ENCODE data around the gene CH25H. TPM values are rescaled to one million over a fixed set of nuclear protein-coding genes. Genes with fewer than 3 reads are reported as not detected.
A peak's percentile ranks its signal among the peaks of the same experiment; 100 is the strongest.
"Not testable (repeated sequence)": the region's sequence is repeated elsewhere in the genome, so short reads cannot be mapped to it uniquely, and the experiment has no call there.

The CH25H gene
- total RNA-seq, 4 donors from 2014 or later: 0.68 to 4.2 (median 1.1) TPM

DNA sequence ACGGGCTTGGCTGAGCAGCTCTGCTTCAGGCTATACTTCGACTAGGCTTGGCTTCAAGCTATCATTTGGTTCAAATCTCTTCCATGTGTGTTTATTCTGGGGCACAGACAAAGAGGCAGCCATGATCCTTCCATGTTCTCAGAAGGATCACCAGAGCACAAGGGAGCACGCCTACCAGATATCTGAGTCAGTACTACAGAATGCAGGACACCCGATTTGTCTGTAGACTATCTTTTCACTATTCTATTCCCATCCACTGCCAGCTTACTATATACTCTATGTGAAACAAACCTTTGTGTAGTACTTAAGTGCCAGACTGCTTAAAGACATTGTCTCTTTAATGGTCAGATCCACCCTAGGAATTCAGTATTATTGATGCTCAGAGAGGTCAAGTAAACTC, 35.1 kb downstream of the CH25H start:
- Histone ChIP-seq H3K4me1 (peaks cover 12% of the 10 kb centered on the region), H3K36me3 (no peaks in the 10 kb centered on the region), H3K9me3 (no peaks in the 10 kb centered on the region), H3K27me3 (no peaks in the 10 kb centered on the region), H3K4me3 (no peak overlapping the region), H3K27ac (no peak overlapping the region)
- DNase-seq (ENCODE audit: low spot score in 2 of 2): no peak
- TF ChIP-seq POLR2A (IDR thresholded peaks at IDR 0.05) (no peak), EP300 (IDR thresholded peaks at IDR 0.05) (no peak), POLR2AphosphoS5 (IDR thresholded peaks at IDR 0.05) (no peak)
- TF ChIP-seq, protein P1, sequence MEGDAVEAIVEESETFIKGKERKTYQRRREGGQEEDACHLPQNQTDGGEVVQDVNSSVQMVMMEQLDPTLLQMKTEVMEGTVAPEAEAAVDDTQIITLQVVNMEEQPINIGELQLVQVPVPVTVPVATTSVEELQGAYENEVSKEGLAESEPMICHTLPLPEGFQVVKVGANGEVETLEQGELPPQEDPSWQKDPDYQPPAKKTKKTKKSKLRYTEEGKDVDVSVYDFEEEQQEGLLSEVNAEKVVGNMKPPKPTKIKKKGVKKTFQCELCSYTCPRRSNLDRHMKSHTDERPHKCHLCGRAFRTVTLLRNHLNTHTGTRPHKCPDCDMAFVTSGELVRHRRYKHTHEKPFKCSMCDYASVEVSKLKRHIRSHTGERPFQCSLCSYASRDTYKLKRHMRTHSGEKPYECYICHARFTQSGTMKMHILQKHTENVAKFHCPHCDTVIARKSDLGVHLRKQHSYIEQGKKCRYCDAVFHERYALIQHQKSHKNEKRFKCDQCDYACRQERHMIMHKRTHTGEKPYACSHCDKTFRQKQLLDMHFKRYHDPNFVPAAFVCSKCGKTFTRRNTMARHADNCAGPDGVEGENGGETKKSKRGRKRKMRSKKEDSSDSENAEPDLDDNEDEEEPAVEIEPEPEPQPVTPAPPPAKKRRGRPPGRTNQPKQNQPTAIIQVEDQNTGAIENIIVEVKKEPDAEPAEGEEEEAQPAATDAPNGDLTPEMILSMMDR (IDR thresholded peaks at IDR 0.05): no peak
- 46% methylated on average over 4 of the region's 4 CpGs for WGBS

GRCh38 chr10:89171263-89171872, 35.7 kb downstream of the CH25H start:
- DNase-seq (ENCODE audit: low spot score in 2 of 2): no peak
- Histone ChIP-seq H3K4me1 (peaks cover 12% of the 10 kb centered on the region), H3K27ac (no peak overlapping the region), H3K27me3 (no peaks in the 10 kb centered on the region), H3K36me3 (no peaks in the 10 kb centered on the region), H3K4me3 (no peak overlapping the region), H3K9me3 (no peaks in the 10 kb centered on the region)
- 58% methylated on average over 2 of the region's 2 CpGs for whole genome bisulfite sequencing
- TF ChIP-seq, protein P1 (IDR thresholded peaks at IDR 0.05): no peak
- TF ChIP-seq POLR2A (IDR thresholded peaks at IDR 0.05) (no peak), EP300 (IDR thresholded peaks at IDR 0.05) (no peak), POLR2AphosphoS5 (IDR thresholded peaks at IDR 0.05) (no peak)

- not testable (repeated sequence) for H3K4me3 ChIP-seq, H3K36me3 ChIP-seq, H3K9me3 ChIP-seq, H3K27me3 ChIP-seq
- Histone ChIP-seq H3K27ac (peak overlapping the region; percentile 53), H3K4me1 (peaks cover 28% of the 10 kb centered on the region)
- DNase-seq (ENCODE audit: low spot score in 2 of 2): peak in 1 of 2 donors; percentile 64
- peak in 1 of 3 donors; percentile 44 for TF ChIP-seq POLR2AphosphoS5 (IDR thresholded peaks at IDR 0.05)
- 45% methylated on average over 9 of the region's 9 CpGs for WGBS
Measured at GRCh38 chr10:89168354-89168900, 38.7 kb downstream of the CH25H start.

DNA sequence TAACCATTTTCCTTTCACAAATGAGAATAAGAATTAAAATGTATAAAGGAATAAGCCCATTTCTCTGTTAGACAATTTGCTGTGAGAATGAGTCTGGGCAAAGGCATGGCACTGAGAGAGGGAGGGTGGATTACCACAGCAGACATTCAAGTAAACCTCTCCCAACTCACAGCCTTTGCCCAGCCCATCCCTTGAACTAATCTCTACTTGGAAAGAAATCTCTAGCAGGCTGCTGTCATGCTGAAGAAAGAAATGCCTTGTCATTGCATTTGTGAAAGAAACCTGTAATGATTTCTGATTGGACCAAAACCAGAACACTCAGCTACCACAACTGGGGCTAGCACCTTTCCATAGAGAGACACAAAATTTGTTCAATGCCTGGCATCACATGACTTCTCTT, 39.2 kb downstream of the CH25H start:
- H3K4me1 ChIP-seq: peaks cover 33% of the 10 kb centered on the region
- no peaks in the 10 kb centered on the region for H3K27me3 ChIP-seq
- peak overlapping the region; percentile 53 for H3K27ac ChIP-seq
- H3K4me3 ChIP-seq: no peak overlapping the region
- DNase-seq (ENCODE audit: low spot score in 2 of 2): no peak
- H3K36me3 ChIP-seq: no peaks in the 10 kb centered on the region
- TF ChIP-seq, protein P1 (IDR thresholded peaks at IDR 0.05): no peak
- no peak for TF ChIP-seq POLR2AphosphoS5 (IDR thresholded peaks at IDR 0.05)
- TF ChIP-seq EP300 (IDR thresholded peaks at IDR 0.05): no peak
- TF ChIP-seq POLR2A (IDR thresholded peaks at IDR 0.05): no peak
- H3K9me3 ChIP-seq: no peaks in the 10 kb centered on the region

DNA sequence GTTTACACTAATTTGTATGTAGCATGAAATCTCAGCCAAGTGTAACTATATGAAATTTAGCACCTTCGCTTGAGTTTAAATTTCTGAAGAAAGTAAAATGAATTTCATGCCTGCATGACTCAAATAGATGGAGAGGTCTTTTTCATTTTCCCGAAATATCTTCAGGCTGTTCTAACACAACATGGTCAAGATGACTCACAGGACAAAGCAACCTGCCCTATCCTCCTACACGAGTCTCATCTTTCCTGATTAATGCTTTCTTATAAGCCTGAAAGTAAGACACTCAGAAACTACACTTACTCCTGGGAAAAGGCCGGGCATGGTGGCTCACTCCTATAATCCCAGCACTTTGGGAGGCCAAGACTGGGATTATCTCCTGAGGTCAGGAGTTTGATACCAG, 41.2 kb downstream of the CH25H start:
- Histone ChIP-seq H3K27me3 (no peaks in the 10 kb centered on the region), H3K27ac (no peak overlapping the region), H3K36me3 (no peaks in the 10 kb centered on the region), H3K9me3 (no peaks in the 10 kb centered on the region), H3K4me1 (peaks cover 40% of the 10 kb centered on the region), H3K4me3 (no peak overlapping the region)
- no peak for DNase-seq (ENCODE audit: low spot score in 2 of 2)
- WGBS: 66% methylated on average over 4 of the region's 4 CpGs
- no peak for TF ChIP-seq POLR2AphosphoS5 (IDR thresholded peaks at IDR 0.05)
- TF ChIP-seq, protein P1 (IDR thresholded peaks at IDR 0.05): no peak
- no peak for TF ChIP-seq POLR2A (IDR thresholded peaks at IDR 0.05)
- no peak for TF ChIP-seq EP300 (IDR thresholded peaks at IDR 0.05)
